ENCODE data around the gene DOCK1.

DOCK1 gene

GRCh38 chr10:127013211-127013656 is 108.0 kb downstream of the DOCK1 start:
- DNase-seq: no peak

- DNase-seq: no peak
Observed at GRCh38 chr10:127013691-127014473, 108.7 kb downstream of the DOCK1 start.

- no peak for DNase-seq
Observed at GRCh38 chr10:127014671-127015070, 109.4 kb downstream of the DOCK1 start.

- no peak for DNase-seq
Observed at GRCh38 chr10:127015373-127015772, 110.1 kb downstream of the DOCK1 start.

- no peak for DNase-seq
Observed at GRCh38 chr10:127016331-127016730, 111.1 kb downstream of the DOCK1 start.

GRCh38 chr10:127017541-127018297 is 112.5 kb downstream of the DOCK1 start:
- no peak for DNase-seq

GRCh38 chr10:127018298-127018650 is 113.0 kb downstream of the DOCK1 start:
- no peak for DNase-seq

- no peak for DNase-seq
Observed at GRCh38 chr10:127018766-127019165, 113.5 kb downstream of the DOCK1 start.

- DNase-seq: no peak
Observed at GRCh38 chr10:127020260-127020659, 115.0 kb downstream of the DOCK1 start.

- DNase-seq: no peak
Observed at GRCh38 chr10:127021801-127022200, 116.6 kb downstream of the DOCK1 start.

- no peak for DNase-seq
Observed at GRCh38 chr10:127024685-127025435, 119.6 kb downstream of the DOCK1 start.

GRCh38 chr10:127027786-127028185 is 122.6 kb downstream of the DOCK1 start:
- no peak for DNase-seq

- no peak for DNase-seq
Observed at GRCh38 chr10:127028556-127028955, 123.3 kb downstream of the DOCK1 start.

GRCh38 chr10:127029061-127029460 is 123.8 kb downstream of the DOCK1 start:
- no peak for DNase-seq

GRCh38 chr10:127033216-127034033 is 128.2 kb downstream of the DOCK1 start:
- DNase-seq: no peak

GRCh38 chr10:127034034-127034633 is 128.9 kb downstream of the DOCK1 start:
- DNase-seq: no peak

- DNase-seq: no peak
Observed at GRCh38 chr10:127034790-127035189, 129.6 kb downstream of the DOCK1 start.

GRCh38 chr10:127035827-127036226 is 130.6 kb downstream of the DOCK1 start:
- DNase-seq: no peak

GRCh38 chr10:127036987-127037386 is 131.8 kb downstream of the DOCK1 start:
- DNase-seq: no peak

GRCh38 chr10:127039435-127039834 is 134.2 kb downstream of the DOCK1 start:
- DNase-seq: no peak

GRCh38 chr10:127040756-127041155 is 135.5 kb downstream of the DOCK1 start:
- no peak for DNase-seq

GRCh38 chr10:127041552-127041951 is 136.3 kb downstream of the DOCK1 start:
- DNase-seq: no peak

Measured in NCI-H1436 (cell line).